ENCODE measurements around the gene ROR2.

The ROR2 gene

GRCh38 chr9:91591627-91592026 is 358.4 kb downstream of the ROR2 start:
- TF ChIP-seq CTCF (IDR thresholded peaks at IDR 0.05) = no peak
- TF ChIP-seq ZFX (IDR thresholded peaks at IDR 0.05; ENCODE audit: borderline replicate concordance) = no peak
- no peak overlapping the region for H3K27ac ChIP-seq

GRCh38 chr9:91589101-91589553 is 360.9 kb downstream of the ROR2 start:
- TF ChIP-seq ZFX (IDR thresholded peaks at IDR 0.05; ENCODE audit: borderline replicate concordance) = no peak
- TF ChIP-seq CTCF (IDR thresholded peaks at IDR 0.05) = no peak
- H3K27ac ChIP-seq = no peak overlapping the region

GRCh38 chr9:91586282-91586681 is 363.7 kb downstream of the ROR2 start:
- TF ChIP-seq CTCF (IDR thresholded peaks at IDR 0.05) (no peak), ZFX (IDR thresholded peaks at IDR 0.05; ENCODE audit: borderline replicate concordance) (no peak)
- no peak overlapping the region for H3K27ac ChIP-seq

GRCh38 chr9:91583966-91584365 is 366.1 kb downstream of the ROR2 start:
- no peak overlapping the region for H3K27ac ChIP-seq
- TF ChIP-seq CTCF (IDR thresholded peaks at IDR 0.05) = no peak

- TF ChIP-seq CTCF (IDR thresholded peaks at IDR 0.05) (no peak), ZFX (IDR thresholded peaks at IDR 0.05; ENCODE audit: borderline replicate concordance) (no peak)
- no peak overlapping the region for H3K27ac ChIP-seq
Observed at GRCh38 chr9:91583161-91583875, 366.7 kb downstream of the ROR2 start.

GRCh38 chr9:91582181-91582580 is 367.8 kb downstream of the ROR2 start:
- no peak overlapping the region for H3K27ac ChIP-seq
- TF ChIP-seq CTCF (IDR thresholded peaks at IDR 0.05) = no peak

- H3K27ac ChIP-seq = no peak overlapping the region
- TF ChIP-seq CTCF (IDR thresholded peaks at IDR 0.05) = no peak
- no peak for TF ChIP-seq ZFX (IDR thresholded peaks at IDR 0.05; ENCODE audit: borderline replicate concordance)
Observed at GRCh38 chr9:91580136-91580535, 369.9 kb downstream of the ROR2 start.

Data from 22Rv1 (cell line).